HepG2 (cell line): ENCODE measurements around the gene ILDR2. TPM values are rescaled to one million over a fixed set of nuclear protein-coding genes. Genes with fewer than 3 reads are reported as not detected.

ENCODE experiments used
- ATAC-seq: fragments of 200-7000 bp; cut with Tn5 transposase; 3 replicates; pipeline ENCODE4 v1.9.1; 2020; ENCODE audit warnings: mild to moderate bottlenecking, moderate library complexity
- BruUV-seq: library from RNA; stranded (reverse); fragments of 400-500 nt; replicated peaks from 2 replicates; lab custom pipeline; 2021; lab: Mats Ljungman, UMichigan
- CTCF ChIA-PET: fragments of 300-600 bp; formaldehyde crosslinking; extraction: SDS; loops from one replicate; lab custom pipeline; 2021; ENCODE audit warnings: low total read pairs, inconsistent platforms, low intra/inter-chr PET ratio; lab: Yijun Ruan, JAX
- POLR2A ChIA-PET: fragments of 350-600 bp; sonication (Branson Sonifier 250); formaldehyde crosslinking; loops from one replicate; lab custom pipeline; 2020; ENCODE audit warnings: antibody characterized with exemption, inconsistent platforms; lab: Yijun Ruan, JAX
- DNase-seq: peaks from one replicate; pipeline ENCODE4 v3.0.0-alpha.2; 2015; ENCODE audit warnings: low spot score
- FAIRE-seq: peaks from 3 replicates; lab custom pipeline; 2011; peaks lifted over from hg19 to GRCh38; lab: Jason Lieb, UNC
- H2AFZ ChIP-seq: one replicate; pipeline ENCODE4 v1.6.1; 2011; ENCODE audit warnings: low read length, inconsistent platforms
- H3K27ac ChIP-seq: fragments of 300-600 bp; 3 replicates; pipeline ENCODE4 v1.8.0; 2011; ENCODE audit warnings: mixed run types, mild to moderate bottlenecking, mixed read lengths, low read length, inconsistent platforms; ENCODE audit not compliant: insufficient read depth; ENCODE audit errors: extremely low read length
- H3K27me3 ChIP-seq, 2 experiments: fragments of 200-600 bp in 1 of 2; 2 replicates in 1 of 2; 3 replicates in 1 of 2; pipeline versions ENCODE4 v1.6.0 to v1.8.0; 2011; ENCODE audit warnings: low read length in 2 of 2, mild to moderate bottlenecking in 2 of 2, moderate library complexity in 2 of 2, inconsistent platforms in 1 of 2; ENCODE audit not compliant: insufficient read depth in 2 of 2, control insufficient read depth in 1 of 2
- H3K36me3 ChIP-seq, 2 experiments: fragments of 200-600 bp in 1 of 2; replicated peaks in 1 of 2; 2 replicates in 1 of 2; 3 replicates in 1 of 2; pipeline versions ENCODE4 v1.5.1 to v1.8.0; 2011; ENCODE audit warnings: low read length in 2 of 2, inconsistent platforms in 1 of 2; ENCODE audit not compliant: insufficient read depth in 2 of 2, control insufficient read depth in 1 of 2
- H3K4me1 ChIP-seq: 2 replicates; pipeline ENCODE4 v1.5.1; 2012; ENCODE audit warnings: low read length, inconsistent platforms; ENCODE audit not compliant: insufficient read depth
- H3K4me2 ChIP-seq: 2 replicates; pipeline ENCODE4 v1.6.0; 2011; ENCODE audit warnings: low read depth, low read length, inconsistent platforms
- H3K4me3 ChIP-seq, 3 experiments: fragments of 200-600 bp in 1 of 3; sonication (generic), shearing (Covaris generic) in 1 of 3; replicated peaks in 1 of 3; 2 replicates each; pipeline ENCODE4 v1.5.1; 2011 to 2016; ENCODE audit warnings: low read length in 3 of 3, inconsistent platforms in 2 of 3, low read depth in 2 of 3, mild to moderate bottlenecking in 2 of 3, control low read depth in 1 of 3, mixed read lengths in 1 of 3; ENCODE audit not compliant: insufficient read depth in 1 of 3
- H3K79me2 ChIP-seq: one replicate; pipeline ENCODE4 v1.6.1; 2011; ENCODE audit warnings: low read length, inconsistent platforms; ENCODE audit not compliant: insufficient read depth
- H3K9ac ChIP-seq: 2 replicates; pipeline ENCODE4 v1.6.0; 2011; ENCODE audit warnings: mild to moderate bottlenecking, low read depth, low read length, inconsistent platforms; ENCODE audit not compliant: insufficient read depth
- H3K9me3 ChIP-seq: 2 replicates; pipeline ENCODE4 v1.5.1; 2012; ENCODE audit warnings: mild to moderate bottlenecking, low read length
- H4K20me1 ChIP-seq: 2 replicates; pipeline ENCODE4 v1.6.0; 2011; ENCODE audit warnings: inconsistent platforms, mild to moderate bottlenecking, low read length, moderate library complexity; ENCODE audit not compliant: insufficient read depth
- CEBPB ChIP-seq: IDR thresholded peaks from 2 replicates; pipeline ENCODE4 v1.6.1; 2011; ENCODE audit warnings: low read depth, low read length, improper control_type of control experiment, borderline replicate concordance
- IKZF4 ChIP-seq: sonication (generic); formaldehyde crosslinking; IDR thresholded peaks from 2 replicates; pipeline ENCODE4 v1.5.1; 2020; ENCODE audit warnings: borderline replicate concordance, mild to moderate bottlenecking, low read depth, missing genetic modification reagents; ENCODE audit errors: not compliant biosample characterization
- MEIS1 ChIP-seq: sonication (generic); formaldehyde crosslinking; IDR thresholded peaks from 2 replicates; pipeline ENCODE4 v1.9.0; 2021; ENCODE audit warnings: mild to moderate bottlenecking, missing genetic modification reagents, moderate library complexity, borderline replicate concordance
- MZF1 ChIP-seq: sonication (generic); formaldehyde crosslinking; IDR thresholded peaks from 2 replicates; pipeline ENCODE4 v1.8.1; 2023; ENCODE audit warnings: mild to moderate bottlenecking, missing genetic modification reagents, borderline replicate concordance
- PHF8 ChIP-seq: sonication (generic); formaldehyde crosslinking; IDR thresholded peaks from 2 replicates; pipeline ENCODE4 v1.5.0; 2020; ENCODE audit warnings: missing genetic modification reagents
- ZNF274 ChIP-seq: sonication (generic); formaldehyde crosslinking; IDR thresholded peaks from 2 replicates; pipeline ENCODE4 v1.5.1; 2020; ENCODE audit warnings: mild to moderate bottlenecking, missing genetic modification reagents
- ZNF619 ChIP-seq: sonication (generic); formaldehyde crosslinking; IDR thresholded peaks from 2 replicates; pipeline ENCODE4 v1.4.0; 2020; ENCODE audit warnings: mild to moderate bottlenecking, missing genetic modification reagents
- ZNF720 ChIP-seq: sonication (generic); formaldehyde crosslinking; IDR thresholded peaks from 2 replicates; pipeline ENCODE4 v1.4.0; 2020; ENCODE audit warnings: missing genetic modification reagents
- WGBS: methylation state at CpG from one replicate; pipeline ENCODE4 v1.1.6; 2017; ENCODE audit warnings: low lambda C conversion rate; 5-methylcytosine and 5-hydroxymethylcytosine counted together
- in situ Hi-C: cut with HindIII; loops from 2 replicates; pipeline ENCODE4 v1.10.0; 2017; ENCODE audit warnings: low pct_unique_long_range_greater_than_20kb; ENCODE audit not compliant: extremely low pct_ligation_motif_present
- intact Hi-C: fragments of 100-400 bp; cut with micrococcal nuclease; formaldehyde crosslinking; loops from one replicate; pipeline ENCODE4 v1.10.0; 2022; ENCODE audit not compliant: unreplicated experiment
- polyA plus RNA-seq, 8 experiments: library from polyadenylated mRNA; depleted of rRNA in 3 of 8; stranded (reverse) in 7 of 8; unstranded in 1 of 8; fragments of >200 nt; fragmentation: Illumina TruSeq in 4 of 8; extraction: Trizol in 4 of 8; gene quantifications; 2 replicates each; pipeline versions ENCODE4 v1.2.1 to v1.2.3, GENCODE V29; 2011 to 2016; ENCODE audit warnings: low read depth in 4 of 8, missing spikeins in 1 of 8, mixed read lengths in 1 of 8; ENCODE audit not compliant: insufficient read depth in 1 of 8
- total RNA-seq, 5 experiments: library from RNA; depleted of rRNA; stranded (reverse); fragments of >200 nt; fragmentation: Illumina TruSeq; extraction: Trizol; gene quantifications; 2 replicates each; pipeline ENCODE4 v1.2.3, GENCODE V29; 2016; ENCODE audit warnings: low read depth in 1 of 5
- TF ChIP-seq, protein P1 (sequence below): sonication (generic); formaldehyde crosslinking; IDR thresholded peaks from 2 replicates; pipeline ENCODE4 v1.4.0; 2020; ENCODE audit warnings: mild to moderate bottlenecking, missing genetic modification reagents, borderline replicate concordance
- TF ChIP-seq, protein P2 (sequence below): sonication (generic); formaldehyde crosslinking; conservative IDR thresholded peaks from 2 replicates; pipeline ENCODE4 v1.4.0; 2020; ENCODE audit warnings: missing genetic modification reagents
- TF ChIP-seq, protein P3 (sequence below): IDR thresholded peaks from 2 replicates; pipeline ENCODE4 v1.6.1; 2016; ENCODE audit warnings: mild to moderate bottlenecking

The ILDR2 gene
- total and polyA plus RNA-seq, 2 of the 13 experiments (the other 11 are each of a cell fraction or from before 2014, with no cell fraction given), result 0.04 TPM; not detected in 1

DNA sequence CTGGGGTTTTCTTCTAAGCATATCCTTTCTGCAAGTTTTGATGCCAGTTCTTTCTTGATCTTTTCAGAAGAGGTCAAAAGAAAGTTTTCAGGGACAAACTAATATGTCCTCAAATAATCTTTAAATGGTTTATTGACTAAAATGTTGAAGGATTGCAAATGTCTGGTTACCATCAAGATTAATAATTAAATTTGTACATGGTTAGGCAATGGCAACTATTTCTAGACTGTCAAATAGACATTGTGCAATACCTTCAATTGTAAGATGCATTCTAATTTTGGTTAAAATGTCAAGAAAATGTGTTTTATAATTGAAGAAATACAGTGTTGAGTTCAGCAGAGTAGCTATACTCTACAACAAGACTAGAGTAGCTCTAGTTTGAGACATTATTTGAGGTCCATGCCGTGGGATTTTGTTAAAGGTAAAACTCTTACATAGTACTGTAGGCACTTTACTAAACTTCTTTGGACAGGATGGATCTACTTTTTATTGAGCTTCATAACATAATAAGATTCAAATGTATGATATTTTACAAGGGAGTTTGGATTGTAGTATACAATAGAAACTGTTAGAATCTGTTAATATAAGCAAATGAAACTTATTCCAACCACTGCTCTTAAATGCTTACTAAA, 36.3 kb upstream of the ILDR2 start:
- no peak for DNase-seq
- no peak for ATAC-seq
- H3K27ac ChIP-seq, result no peak overlapping the region
- no peaks in the 10 kb centered on the region for H3K9me3 ChIP-seq
- in situ Hi-C loops, result no loop called here
- no peaks in the 10 kb centered on the region for H3K27me3 ChIP-seq
- no TSS peak for BruUV-seq
- no peaks in the 10 kb centered on the region for H3K4me1 ChIP-seq
- no peak overlapping the region for H3K4me2 ChIP-seq
- no peak overlapping the region for H3K9ac ChIP-seq
- H3K79me2 ChIP-seq, result no peaks in the 10 kb centered on the region
- intact Hi-C loops, result no loop called here
- no peak for FAIRE-seq
- ChIA-PET POLR2A (no interaction called here), CTCF (no interaction called here)
- H2AFZ ChIP-seq, result no peak overlapping the region
- WGBS, result 0% methylated on average over 1 of the region's 1 CpG
- no peaks in the 10 kb centered on the region for H3K36me3 ChIP-seq
- TF ChIP-seq, protein P1, sequence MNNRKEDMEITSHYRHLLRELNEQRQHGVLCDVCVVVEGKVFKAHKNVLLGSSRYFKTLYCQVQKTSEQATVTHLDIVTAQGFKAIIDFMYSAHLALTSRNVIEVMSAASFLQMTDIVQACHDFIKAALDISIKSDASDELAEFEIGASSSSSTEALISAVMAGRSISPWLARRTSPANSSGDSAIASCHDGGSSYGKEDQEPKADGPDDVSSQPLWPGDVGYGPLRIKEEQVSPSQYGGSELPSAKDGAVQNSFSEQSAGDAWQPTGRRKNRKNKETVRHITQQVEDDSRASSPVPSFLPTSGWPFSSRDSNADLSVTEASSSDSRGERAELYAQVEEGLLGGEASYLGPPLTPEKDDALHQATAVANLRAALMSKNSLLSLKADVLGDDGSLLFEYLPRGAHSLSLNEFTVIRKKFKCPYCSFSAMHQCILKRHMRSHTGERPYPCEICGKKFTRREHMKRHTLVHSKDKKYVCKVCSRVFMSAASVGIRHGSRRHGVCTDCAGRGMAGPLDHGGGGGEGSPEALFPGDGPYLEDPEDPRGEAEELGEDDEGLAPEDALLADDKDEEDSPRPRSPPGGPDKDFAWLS (CRISPR knock-in tag), result no peak
- TF ChIP-seq CEBPB, result peak; percentile 83
- no peak for TF ChIP-seq ZNF720 (CRISPR knock-in tag)
- TF ChIP-seq ZNF274 (CRISPR knock-in tag), result no peak
- no peak overlapping the region for H3K4me3 ChIP-seq
- H4K20me1 ChIP-seq, result no peaks in the 10 kb centered on the region

DNA sequence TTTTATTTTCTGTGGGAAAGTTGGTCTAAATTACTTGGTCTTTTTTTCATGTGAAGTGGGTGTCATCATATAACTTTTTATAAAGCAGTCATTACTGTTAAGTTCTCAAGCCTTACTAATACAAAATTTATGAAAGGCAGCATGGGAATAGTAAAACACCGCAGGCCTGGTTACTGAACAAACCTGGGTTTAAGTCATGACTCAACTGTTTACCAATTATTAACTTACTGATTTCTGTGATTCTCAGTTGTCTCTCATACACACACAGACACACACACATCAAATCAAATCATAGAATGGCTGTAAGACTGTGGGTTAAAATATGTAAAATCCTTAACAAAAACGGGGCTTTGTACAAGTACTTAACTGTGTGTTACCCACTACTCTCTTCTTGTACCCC, 28.4 kb upstream of the ILDR2 start:
- no peak for DNase-seq
- no peak for TF ChIP-seq IKZF4 (CRISPR knock-in tag)
- TF ChIP-seq PHF8, result no peak
- no peak for TF ChIP-seq MEIS1
- no peak for TF ChIP-seq ZNF619 (CRISPR knock-in tag)
- TF ChIP-seq, protein P2, sequence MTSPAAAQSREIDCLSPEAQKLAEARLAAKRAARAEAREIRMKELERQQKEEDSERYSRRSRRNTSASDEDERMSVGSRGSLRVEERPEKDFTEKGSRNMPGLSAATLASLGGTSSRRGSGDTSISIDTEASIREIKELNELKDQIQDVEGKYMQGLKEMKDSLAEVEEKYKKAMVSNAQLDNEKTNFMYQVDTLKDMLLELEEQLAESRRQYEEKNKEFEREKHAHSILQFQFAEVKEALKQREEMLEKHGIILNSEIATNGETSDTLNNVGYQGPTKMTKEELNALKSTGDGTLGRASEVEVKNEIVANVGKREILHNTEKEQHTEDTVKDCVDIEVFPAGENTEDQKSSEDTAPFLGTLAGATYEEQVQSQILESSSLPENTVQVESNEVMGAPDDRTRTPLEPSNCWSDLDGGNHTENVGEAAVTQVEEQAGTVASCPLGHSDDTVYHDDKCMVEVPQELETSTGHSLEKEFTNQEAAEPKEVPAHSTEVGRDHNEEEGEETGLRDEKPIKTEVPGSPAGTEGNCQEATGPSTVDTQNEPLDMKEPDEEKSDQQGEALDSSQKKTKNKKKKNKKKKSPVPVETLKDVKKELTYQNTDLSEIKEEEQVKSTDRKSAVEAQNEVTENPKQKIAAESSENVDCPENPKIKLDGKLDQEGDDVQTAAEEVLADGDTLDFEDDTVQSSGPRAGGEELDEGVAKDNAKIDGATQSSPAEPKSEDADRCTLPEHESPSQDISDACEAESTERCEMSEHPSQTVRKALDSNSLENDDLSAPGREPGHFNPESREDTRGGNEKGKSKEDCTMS (CRISPR knock-in tag), result no peak
- TF ChIP-seq MZF1, result no peak
- TF ChIP-seq, protein P3, sequence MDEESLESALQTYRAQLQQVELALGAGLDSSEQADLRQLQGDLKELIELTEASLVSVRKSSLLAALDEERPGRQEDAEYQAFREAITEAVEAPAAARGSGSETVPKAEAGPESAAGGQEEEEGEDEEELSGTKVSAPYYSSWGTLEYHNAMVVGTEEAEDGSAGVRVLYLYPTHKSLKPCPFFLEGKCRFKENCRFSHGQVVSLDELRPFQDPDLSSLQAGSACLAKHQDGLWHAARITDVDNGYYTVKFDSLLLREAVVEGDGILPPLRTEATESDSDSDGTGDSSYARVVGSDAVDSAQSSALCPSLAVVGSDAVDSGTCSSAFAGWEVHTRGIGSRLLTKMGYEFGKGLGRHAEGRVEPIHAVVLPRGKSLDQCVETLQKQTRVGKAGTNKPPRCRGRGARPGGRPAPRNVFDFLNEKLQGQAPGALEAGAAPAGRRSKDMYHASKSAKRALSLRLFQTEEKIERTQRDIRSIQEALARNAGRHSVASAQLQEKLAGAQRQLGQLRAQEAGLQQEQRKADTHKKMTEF (CRISPR knock-in tag), result no peak

More for the DNA sequence above, 28.4 kb upstream of the ILDR2 start:
- intact Hi-C loops (no loop called here), in situ Hi-C loops (no loop called here)
- FAIRE-seq (no peak), ATAC-seq (no peak)
- no peaks in the 10 kb centered on the region for H3K36me3 ChIP-seq
- 1% methylated on average over 2 of the region's 2 CpGs for WGBS
- no TSS peak for BruUV-seq
- no peak overlapping the region for H3K4me3 ChIP-seq
- H3K27ac ChIP-seq, result no peak overlapping the region
- H2AFZ ChIP-seq, result no peak overlapping the region
- no peaks in the 10 kb centered on the region for H3K9me3 ChIP-seq
- H3K27me3 ChIP-seq, result no peaks in the 10 kb centered on the region
- ChIA-PET CTCF (no interaction called here), POLR2A (no interaction called here)
- no peaks in the 10 kb centered on the region for H4K20me1 ChIP-seq
- no peaks in the 10 kb centered on the region for H3K79me2 ChIP-seq
- no peaks in the 10 kb centered on the region for H3K4me1 ChIP-seq
- no peak overlapping the region for H3K4me2 ChIP-seq
- H3K9ac ChIP-seq, result no peak overlapping the region
